HG02798 (cell line): ENCODE measurements around the gene ADRB1.

Experiments used
- ATAC-seq: cut with Tn5 transposase; IDR thresholded peaks from one replicate; pipeline ENCODE4 v1.9.1; 2021; ENCODE audit warnings: mild to moderate bottlenecking; ENCODE audit not compliant: unreplicated experiment, poor library complexity

ADRB1 gene

DNA sequence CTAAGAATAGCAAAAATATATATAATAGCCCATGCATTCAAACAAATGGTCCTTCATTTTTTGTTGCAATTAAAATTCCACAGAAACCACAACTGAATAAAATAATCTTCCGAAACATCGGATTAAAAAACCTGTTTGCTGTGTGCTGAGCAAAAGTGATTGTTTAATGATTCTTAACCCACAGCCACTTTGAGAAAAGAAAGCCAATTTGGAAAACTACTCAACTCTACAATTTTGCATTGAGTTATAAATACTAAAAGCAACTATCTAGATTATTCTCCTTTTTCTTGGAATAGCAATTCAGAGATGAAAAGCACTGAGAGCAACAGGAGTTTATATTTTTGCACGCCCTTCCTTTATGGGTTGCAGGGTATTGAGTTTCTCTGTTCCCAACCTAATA, 8.0 kb downstream of the ADRB1 start:
- no peak for ATAC-seq

GRCh38 chr10:114052255-114052654, 8.6 kb downstream of the ADRB1 start:
- ATAC-seq, result no peak

DNA sequence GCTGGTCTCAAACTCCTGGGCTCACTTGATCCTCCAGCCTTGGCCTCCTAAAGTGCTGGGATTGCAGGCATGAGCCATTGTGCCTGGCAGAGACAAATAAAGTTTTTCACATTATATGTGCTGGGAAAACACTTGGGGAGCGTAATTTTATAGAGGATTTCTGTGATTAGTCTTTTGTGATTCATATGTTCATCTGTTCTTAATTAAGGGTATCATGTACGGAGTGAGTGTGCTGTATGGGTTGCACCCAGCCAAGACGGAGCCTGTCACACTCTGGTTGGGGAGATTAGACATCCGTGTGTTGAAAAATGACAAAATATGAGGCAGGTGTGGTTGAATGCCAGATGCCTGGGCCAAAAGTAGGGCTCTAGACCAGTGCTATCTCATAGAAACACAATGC, 10.3 kb downstream of the ADRB1 start:
- ATAC-seq, result no peak

- ATAC-seq, result no peak
Observed at GRCh38 chr10:114057855-114058254, 14.2 kb downstream of the ADRB1 start.

DNA sequence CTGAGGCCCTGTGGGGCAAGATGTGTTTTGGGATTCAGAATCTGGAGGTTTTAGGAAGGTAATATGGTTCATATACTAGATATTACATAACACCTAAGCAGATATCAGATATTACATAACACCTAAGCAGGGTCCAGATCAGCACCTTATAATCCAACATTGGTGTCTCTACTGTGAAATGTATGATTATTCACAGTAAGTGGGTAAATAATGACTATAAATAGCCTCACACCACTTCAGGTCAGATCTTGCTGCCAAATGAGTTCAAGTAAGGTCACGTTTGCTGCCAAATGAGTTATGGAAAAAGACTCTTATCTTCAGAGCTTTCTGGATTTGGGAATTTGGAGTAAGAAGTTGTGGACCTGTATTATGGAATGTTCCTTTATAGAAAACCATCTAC, 14.6 kb downstream of the ADRB1 start:
- ATAC-seq, result no peak

DNA sequence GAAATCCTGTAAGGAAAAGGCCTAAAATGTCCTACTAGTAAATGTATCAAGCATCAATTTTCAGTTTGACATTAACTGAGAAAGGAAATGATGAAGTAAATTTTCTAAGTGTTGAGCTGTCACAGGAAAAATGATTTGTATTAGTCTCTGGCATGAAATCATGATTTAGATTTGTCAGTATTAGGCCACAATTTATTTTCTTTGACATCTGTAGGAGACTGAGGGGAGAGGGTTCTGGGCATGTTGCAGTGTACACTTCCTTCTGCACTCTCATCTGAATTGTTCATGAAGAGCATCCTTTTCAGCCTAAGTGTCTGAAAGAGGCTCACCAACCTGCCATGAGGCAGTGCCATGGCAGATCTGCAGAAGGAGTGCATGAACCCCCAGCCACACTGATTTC, 15.9 kb downstream of the ADRB1 start:
- ATAC-seq, result no peak

- ATAC-seq, result no peak
Observed at GRCh38 chr10:114060456-114060855, 16.8 kb downstream of the ADRB1 start.

DNA sequence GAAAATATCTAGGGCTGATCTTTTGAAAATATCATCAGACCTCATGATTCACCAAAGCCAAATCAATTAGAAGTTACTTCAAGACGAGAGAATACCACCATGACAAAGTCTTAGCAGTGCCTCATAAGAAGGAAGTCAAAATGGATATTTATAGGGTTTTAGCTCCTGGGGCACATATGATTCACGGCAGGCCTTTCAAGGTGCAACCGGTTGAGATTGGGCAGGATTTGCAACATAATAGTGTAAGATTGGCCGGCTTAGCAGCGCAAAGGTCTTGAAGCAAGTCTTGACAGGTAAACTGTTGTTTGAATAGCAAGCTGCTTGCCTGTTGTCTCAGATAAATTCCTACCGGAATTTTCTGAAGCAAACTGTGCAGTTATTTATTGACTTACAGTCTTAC, 17.5 kb downstream of the ADRB1 start:
- ATAC-seq, result no peak

DNA sequence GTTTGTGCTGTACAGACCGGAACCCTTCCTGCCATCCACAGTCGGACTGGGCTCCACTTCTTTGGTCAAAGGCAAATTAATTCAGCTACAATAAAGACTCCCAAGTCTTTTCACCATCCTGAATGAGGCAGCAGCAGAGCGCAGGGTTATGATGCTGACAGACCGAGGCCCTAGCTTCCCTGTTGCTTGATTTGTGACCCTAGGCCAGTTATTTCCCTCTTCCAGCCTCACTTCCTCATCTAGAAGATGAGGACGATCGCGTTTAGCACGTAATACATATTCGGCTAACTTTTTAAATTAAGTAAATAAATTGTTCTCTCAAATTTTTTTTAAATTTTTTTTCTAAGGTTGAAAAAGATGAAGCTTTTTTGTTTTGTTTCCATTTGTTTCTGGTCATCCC, 18.1 kb downstream of the ADRB1 start:
- no peak for ATAC-seq

- ATAC-seq, result no peak
Observed at GRCh38 chr10:114064151-114065048, 20.7 kb downstream of the ADRB1 start.

- no peak for ATAC-seq
Observed at GRCh38 chr10:114065049-114065435, 21.4 kb downstream of the ADRB1 start.

- no peak for ATAC-seq
Observed at GRCh38 chr10:114068054-114068707, 24.5 kb downstream of the ADRB1 start.

DNA sequence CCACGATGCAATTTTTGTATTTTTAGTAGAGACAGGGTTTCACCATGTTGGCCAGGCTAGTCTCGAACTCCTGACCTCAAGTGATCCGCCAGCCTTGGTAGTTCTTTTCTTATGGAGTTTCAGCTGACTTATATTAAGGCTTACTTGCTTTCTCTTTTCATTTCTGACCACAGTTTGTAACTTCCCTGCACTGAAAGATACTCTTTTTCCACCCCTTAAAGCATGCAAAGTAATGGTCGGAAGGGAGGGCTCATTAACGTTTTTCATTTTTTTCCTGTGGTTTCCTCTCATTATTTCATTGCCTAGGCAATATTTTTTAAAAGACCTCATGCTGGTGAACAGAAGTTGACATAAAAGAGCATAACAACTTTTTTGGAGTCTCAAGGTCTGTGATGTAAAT, 27.0 kb downstream of the ADRB1 start:
- ATAC-seq, result peak; percentile 49

- no peak for ATAC-seq
Observed at GRCh38 chr10:114071178-114071577, 27.5 kb downstream of the ADRB1 start.

- no peak for ATAC-seq
Observed at GRCh38 chr10:114073395-114074186, 29.9 kb downstream of the ADRB1 start.

DNA sequence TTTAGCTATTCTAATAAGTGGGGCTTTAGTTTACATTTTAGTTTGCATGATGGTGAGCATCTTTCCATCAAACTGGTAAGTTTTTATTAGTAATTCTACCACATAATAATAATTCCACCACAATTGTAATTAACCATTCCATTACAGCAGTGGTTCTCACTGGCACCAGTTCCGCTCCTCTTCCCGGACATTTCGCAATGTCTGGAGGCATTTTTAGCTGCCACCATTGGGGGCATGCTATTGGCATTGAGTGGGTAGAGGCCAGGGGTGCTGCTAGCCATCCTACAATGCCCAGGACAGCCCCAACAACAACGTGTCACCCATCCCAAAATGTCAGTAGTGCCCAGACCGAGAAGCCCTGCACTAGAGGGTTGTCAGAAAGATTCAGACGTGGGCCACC, 31.4 kb downstream of the ADRB1 start:
- no peak for ATAC-seq

GRCh38 chr10:114077347-114077746, 33.7 kb downstream of the ADRB1 start:
- ATAC-seq, result no peak

DNA sequence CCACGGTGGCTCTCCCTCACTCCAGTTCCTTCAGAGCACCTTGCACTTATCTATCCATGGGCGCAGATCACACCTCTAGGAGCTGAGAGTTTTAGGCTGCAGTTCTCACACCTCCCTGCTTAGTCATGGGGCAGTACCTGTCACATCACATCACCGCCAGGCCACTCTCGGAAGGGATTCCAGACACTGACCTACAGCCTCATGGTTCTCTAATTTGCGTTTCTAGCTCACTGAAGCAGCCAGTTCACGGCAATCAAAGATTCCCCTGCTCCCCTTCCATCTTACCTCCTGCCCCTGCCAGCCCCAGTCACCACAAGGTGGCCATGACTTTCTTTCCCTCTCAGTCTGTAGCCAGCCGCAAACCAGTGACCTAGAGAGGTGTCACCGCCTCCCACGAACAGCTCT, 34.2 kb downstream of the ADRB1 start:
- ATAC-seq, result peak; percentile 86

DNA sequence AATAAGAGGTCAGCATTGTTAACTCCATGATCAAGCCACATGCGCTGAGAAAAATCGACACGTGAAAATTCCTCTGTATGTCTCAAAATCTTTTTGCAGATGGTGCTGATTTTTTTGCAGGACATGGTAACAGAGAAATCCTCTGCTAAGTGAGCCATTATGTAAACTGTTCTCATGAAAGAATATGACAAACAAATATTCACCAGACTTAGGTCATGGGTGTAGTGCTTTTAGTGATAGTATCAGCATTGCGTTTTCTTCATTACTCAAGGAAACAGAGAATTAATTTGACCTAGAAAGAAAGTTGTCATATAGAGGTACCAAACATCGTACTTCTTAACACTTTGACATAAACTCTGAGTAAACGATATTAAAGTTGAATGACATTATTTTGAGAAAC, 34.7 kb downstream of the ADRB1 start:
- no peak for ATAC-seq

DNA sequence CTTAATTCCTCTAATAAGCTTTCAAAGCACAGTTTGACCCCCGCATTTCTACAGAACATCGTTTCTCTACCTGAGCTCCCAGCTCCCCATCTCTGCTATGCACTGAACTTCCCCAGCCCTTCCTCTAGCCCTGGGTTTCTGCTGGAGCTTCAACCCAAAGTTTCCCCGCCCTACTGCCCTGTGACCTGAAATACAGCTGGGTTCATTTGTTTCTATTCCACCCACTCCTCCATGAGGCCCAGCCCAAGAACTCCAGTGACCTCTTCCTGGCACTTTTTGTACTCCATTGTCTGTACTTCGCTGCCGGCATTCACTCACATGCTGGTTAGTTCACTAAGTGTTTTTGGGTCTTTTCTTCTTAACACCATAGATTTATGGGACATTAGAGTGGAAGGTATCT, 35.8 kb downstream of the ADRB1 start:
- no peak for ATAC-seq
